Measurements from ENCODE around the gene ENPEP. TPM values are rescaled to one million over a fixed set of nuclear protein-coding genes. Genes with fewer than 3 reads are reported as not detected.

ENPEP gene
- total and polyA plus RNA-seq, 9 of the 15 experiments (the other 6 are each of a cell fraction or from before 2014, with no cell fraction given) = 0.01 TPM; not detected in 7

DNA sequence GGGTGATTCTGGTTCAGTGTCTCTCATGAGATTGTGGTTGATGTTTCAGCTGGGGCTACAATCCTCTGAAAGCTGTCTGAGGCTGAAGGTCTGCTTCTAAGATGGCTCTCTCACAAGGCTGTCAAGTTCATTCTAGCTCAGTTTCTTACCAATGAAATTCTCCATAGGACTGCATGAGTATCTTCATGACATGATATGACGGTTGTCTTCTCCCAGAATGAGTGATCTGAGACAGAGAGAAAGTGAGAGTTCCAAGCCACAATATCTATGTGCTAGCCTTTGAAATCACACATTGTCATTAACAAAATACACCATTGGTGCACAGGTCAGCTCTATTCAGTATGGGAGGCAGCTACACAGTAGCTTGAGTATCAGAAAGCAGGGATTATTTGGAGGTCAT lies 119.6 kb downstream of the ENPEP start:
- ATAC-seq (no peak), FAIRE-seq (no peak), DNase-seq (ENCODE audit: extremely low read depth in 1 of 4, low spot score in 3 of 4) (no peak)
- in situ Hi-C loops (cut with MboI) (no loop called here), intact Hi-C loops (cut with micrococcal nuclease) (no loop called here)
- Histone ChIP-seq H2AFZ (ENCODE audit: low read depth, low read length) (no peak overlapping the region), H3K4me1 (replicated peaks in 1 of 2; ENCODE audit: control insufficient read depth in 2 of 2, insufficient read depth in 2 of 2, low read length in 2 of 2) (no peaks in the 10 kb centered on the region), H3K4me3 (no peak overlapping the region), H3K9me1 (ENCODE audit: control insufficient read depth, insufficient read depth, low read length) (no peaks in the 10 kb centered on the region), H3K4me2 (ENCODE audit: insufficient read depth, low read length) (no peak overlapping the region), H3K9me3 (replicated peaks; ENCODE audit: control insufficient read depth, insufficient read depth, low read depth, low read length) (no peaks in the 10 kb centered on the region), H4K20me1 (replicated peaks; ENCODE audit: control insufficient read depth, insufficient read depth, low read length) (no peaks in the 10 kb centered on the region), H3K27me3 (ENCODE audit: control insufficient read depth in 2 of 2, insufficient read depth in 2 of 2, low read length in 2 of 2) (no peaks in the 10 kb centered on the region), H3K36me3 (ENCODE audit: control insufficient read depth, insufficient read depth, low read length) (no peaks in the 10 kb centered on the region), H3K79me2 (ENCODE audit: control insufficient read depth, insufficient read depth, low read length) (no peaks in the 10 kb centered on the region), H3K9ac (ENCODE audit: insufficient read depth in 1 of 2, low read depth in 2 of 2, low read length in 2 of 2) (no peak overlapping the region), H3K27ac (ENCODE audit: extremely low read depth, low read depth, low read length) (no peak overlapping the region)
- 0% methylated on average over 1 of the region's 1 CpG for WGBS (ENCODE audit: insufficient coverage, low coverage, missing lambda C conversion rate)
- ChIA-PET CTCF (ENCODE audit: low intra/inter-chr PET ratio) (no interaction called here), POLR2A (no interaction called here)
- no peak for TF ChIP-seq ZNF140 (CRISPR knock-in tag; IDR thresholded peaks at IDR 0.05)
- TF ChIP-seq MTA3 (IDR thresholded peaks at IDR 0.05; ENCODE audit: borderline replicate concordance) = no peak
- TF ChIP-seq SOX6 (IDR thresholded peaks at IDR 0.05) = no peak
- TF ChIP-seq, protein P1, sequence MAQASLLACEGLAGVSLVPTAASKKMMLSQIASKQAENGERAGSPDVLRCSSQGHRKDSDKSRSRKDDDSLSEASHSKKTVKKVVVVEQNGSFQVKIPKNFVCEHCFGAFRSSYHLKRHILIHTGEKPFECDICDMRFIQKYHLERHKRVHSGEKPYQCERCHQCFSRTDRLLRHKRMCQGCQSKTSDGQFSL (CRISPR knock-in tag; IDR thresholded peaks at IDR 0.05) = no peak
- TF ChIP-seq, protein P1 (tag; IDR thresholded peaks at IDR 0.05) = no peak
- TF ChIP-seq MBD2 (IDR thresholded peaks at IDR 0.05; ENCODE audit: borderline replicate concordance, low read depth) = no peak
- TF ChIP-seq SNIP1 (IDR thresholded peaks at IDR 0.05; ENCODE audit: low read depth) = no peak
- no peak for TF ChIP-seq CBFA2T3 (IDR thresholded peaks at IDR 0.05)
- TF ChIP-seq, protein P2, sequence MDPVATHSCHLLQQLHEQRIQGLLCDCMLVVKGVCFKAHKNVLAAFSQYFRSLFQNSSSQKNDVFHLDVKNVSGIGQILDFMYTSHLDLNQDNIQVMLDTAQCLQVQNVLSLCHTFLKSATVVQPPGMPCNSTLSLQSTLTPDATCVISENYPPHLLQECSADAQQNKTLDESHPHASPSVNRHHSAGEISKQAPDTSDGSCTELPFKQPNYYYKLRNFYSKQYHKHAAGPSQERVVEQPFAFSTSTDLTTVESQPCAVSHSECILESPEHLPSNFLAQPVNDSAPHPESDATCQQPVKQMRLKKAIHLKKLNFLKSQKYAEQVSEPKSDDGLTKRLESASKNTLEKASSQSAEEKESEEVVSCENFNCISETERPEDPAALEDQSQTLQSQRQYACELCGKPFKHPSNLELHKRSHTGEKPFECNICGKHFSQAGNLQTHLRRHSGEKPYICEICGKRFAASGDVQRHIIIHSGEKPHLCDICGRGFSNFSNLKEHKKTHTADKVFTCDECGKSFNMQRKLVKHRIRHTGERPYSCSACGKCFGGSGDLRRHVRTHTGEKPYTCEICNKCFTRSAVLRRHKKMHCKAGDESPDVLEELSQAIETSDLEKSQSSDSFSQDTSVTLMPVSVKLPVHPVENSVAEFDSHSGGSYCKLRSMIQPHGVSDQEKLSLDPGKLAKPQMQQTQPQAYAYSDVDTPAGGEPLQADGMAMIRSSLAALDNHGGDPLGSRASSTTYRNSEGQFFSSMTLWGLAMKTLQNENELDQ (CRISPR knock-in tag; IDR thresholded peaks at IDR 0.05; ENCODE audit: borderline replicate concordance) = no peak
- no peak for TF ChIP-seq EP300 (IDR thresholded peaks at IDR 0.05; ENCODE audit: low read length)
- TF ChIP-seq KDM2B (CRISPR knock-in tag; IDR thresholded peaks at IDR 0.05) = no peak
- TF ChIP-seq BHLHE40 (IDR thresholded peaks at IDR 0.05; ENCODE audit: low read length) = no peak
- no peak for TF ChIP-seq ZNF324 (CRISPR knock-in tag; IDR thresholded peaks at IDR 0.05)
- TF ChIP-seq SLC30A9 (CRISPR knock-in tag; IDR thresholded peaks at IDR 0.05) = no peak
- TF ChIP-seq CSDE1 (IDR thresholded peaks at IDR 0.05) = no peak
- no peak for TF ChIP-seq ZBTB17 (CRISPR knock-in tag; IDR thresholded peaks at IDR 0.05)
- no peak for TF ChIP-seq RUNX1 (IDR thresholded peaks at IDR 0.05; ENCODE audit: low read depth)
- no peak for TF ChIP-seq CREB1 (IDR thresholded peaks at IDR 0.05)
- TF ChIP-seq CREB1 (CRISPR knock-in tag; IDR thresholded peaks at IDR 0.05) = no peak
- TF ChIP-seq SUPT5H (IDR thresholded peaks at IDR 0.05) = no peak
- no peak for TF ChIP-seq ZNF239 (CRISPR knock-in tag; IDR thresholded peaks at IDR 0.05)
- TF ChIP-seq ZNF143 (CRISPR knock-in tag; IDR thresholded peaks at IDR 0.05) = no peak
- no TSS peak for BruUV-seq (replicated peaks)

All from K562 (cell line).